ENCODE results near the gene BEAN1. TPM values are rescaled to one million over a fixed set of nuclear protein-coding genes. Genes with fewer than 3 reads are reported as not detected.

The BEAN1 gene
- total RNA-seq, 4 donors from 2014 or later = 0.23 to 0.50 TPM; not detected in 2

DNA sequence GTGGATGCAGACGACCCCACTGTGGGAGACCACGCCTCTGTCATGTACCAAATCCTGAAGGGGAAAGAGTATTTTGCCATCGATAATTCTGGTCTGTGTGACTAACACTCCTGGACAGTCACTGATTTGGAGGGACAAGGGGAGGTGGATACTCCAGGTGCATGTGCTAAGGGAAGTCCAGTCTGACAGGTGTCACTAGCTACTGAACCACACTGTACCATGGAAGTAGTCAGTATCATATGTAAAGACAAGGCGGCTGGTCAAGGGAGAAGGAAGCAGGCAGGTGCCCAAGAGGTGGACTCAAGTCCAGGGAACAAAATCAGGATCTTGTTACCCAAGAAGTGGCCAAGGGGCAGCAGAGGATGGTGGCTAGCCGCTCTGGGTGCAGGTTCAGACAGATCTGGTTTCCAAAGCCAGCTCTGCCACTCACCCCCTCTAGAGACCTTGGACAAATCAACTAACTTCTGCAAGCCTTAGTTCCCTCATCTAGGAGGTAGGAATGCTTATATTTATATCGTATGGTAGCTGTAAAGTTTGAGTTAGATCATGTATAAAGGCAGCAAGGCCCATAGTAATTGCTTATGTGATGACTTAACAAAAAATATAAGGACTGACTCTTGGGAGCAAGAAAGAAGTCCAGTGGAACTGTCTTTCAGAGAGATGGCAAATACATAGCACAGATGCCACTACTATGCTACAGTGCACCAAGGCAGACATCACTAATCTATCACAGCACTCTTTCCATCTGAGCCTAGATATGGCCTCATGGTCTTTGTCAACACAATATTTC is 38.5 kb upstream of the BEAN1 start:
- intact Hi-C loops (cut with DNase I) = no loop called here
- Histone ChIP-seq H3K4me1 (peaks cover 0 to 2% (median 2%) of the 10 kb centered on the region in 4 donors), H3K27ac (replicated peaks in 1 of 4) (no peak overlapping the region), H3K4me3 (no peak overlapping the region), H3K27me3 (no peaks in the 10 kb centered on the region), H3K9me3 (no peaks in the 10 kb centered on the region), H3K36me3 (peaks cover 0 to 70% (median 9%) of the 10 kb centered on the region in 4 donors)
- WGBS = 89% methylated on average over 6 of the region's 6 CpGs
- DNase-seq (ENCODE audit: extremely low spot score) = no peak
- TF ChIP-seq POLR2AphosphoS5 (IDR thresholded peaks at IDR 0.05) (no peak), POLR2A (IDR thresholded peaks at IDR 0.05; ENCODE audit: low read depth) (no peak), EP300 (IDR thresholded peaks at IDR 0.05) (no peak)
- TF ChIP-seq, protein P1, sequence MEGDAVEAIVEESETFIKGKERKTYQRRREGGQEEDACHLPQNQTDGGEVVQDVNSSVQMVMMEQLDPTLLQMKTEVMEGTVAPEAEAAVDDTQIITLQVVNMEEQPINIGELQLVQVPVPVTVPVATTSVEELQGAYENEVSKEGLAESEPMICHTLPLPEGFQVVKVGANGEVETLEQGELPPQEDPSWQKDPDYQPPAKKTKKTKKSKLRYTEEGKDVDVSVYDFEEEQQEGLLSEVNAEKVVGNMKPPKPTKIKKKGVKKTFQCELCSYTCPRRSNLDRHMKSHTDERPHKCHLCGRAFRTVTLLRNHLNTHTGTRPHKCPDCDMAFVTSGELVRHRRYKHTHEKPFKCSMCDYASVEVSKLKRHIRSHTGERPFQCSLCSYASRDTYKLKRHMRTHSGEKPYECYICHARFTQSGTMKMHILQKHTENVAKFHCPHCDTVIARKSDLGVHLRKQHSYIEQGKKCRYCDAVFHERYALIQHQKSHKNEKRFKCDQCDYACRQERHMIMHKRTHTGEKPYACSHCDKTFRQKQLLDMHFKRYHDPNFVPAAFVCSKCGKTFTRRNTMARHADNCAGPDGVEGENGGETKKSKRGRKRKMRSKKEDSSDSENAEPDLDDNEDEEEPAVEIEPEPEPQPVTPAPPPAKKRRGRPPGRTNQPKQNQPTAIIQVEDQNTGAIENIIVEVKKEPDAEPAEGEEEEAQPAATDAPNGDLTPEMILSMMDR (IDR thresholded peaks at IDR 0.05) = no peak

DNA sequence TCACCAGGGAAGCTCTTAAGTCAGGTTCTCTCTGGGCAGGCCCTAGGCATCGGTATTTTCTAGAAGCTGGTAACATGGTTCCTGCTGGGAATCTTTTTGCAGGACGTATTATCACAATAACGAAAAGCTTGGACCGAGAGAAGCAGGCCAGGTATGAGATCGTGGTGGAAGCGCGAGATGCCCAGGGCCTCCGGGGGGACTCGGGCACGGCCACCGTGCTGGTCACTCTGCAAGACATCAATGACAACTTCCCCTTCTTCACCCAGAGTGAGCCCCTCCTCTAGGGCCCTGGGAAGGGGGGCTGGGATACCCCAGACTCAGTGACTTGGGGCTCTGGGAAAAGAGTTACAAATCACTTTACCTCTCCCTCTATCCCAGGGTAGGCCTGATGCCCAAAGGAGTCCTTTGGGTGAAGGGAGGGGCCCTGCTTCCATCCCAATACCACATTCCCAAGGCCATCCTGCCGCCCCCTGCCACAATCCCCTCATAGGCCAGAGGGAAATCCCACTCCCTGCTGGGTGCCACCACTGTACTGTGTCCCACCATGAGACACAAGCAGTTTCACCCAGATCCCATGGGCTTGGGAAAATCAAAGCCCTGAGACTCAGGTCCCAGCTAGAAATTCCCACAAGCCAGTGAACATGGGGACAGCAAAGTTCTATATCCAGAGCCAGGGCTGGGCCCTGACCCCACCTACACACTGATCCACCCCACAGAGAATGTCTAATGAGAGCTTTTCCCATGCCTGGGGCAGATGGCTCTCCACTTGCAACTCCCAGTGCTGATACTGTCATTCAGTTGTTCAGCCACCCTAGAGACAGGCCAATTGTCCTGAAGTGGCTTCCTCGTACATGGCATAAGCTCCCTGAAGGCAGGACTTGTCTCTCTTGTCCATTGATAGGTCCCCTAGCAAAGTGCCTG is 37.6 kb upstream of the BEAN1 start:
- peaks cover 0 to 70% (median 9%) of the 10 kb centered on the region in 4 donors for H3K36me3 ChIP-seq
- no peak for DNase-seq (ENCODE audit: extremely low spot score)
- H3K4me1 ChIP-seq = no peaks in the 10 kb centered on the region
- TF ChIP-seq POLR2AphosphoS5 (IDR thresholded peaks at IDR 0.05) (no peak), POLR2A (IDR thresholded peaks at IDR 0.05; ENCODE audit: low read depth) (no peak), EP300 (IDR thresholded peaks at IDR 0.05) (no peak)
- TF ChIP-seq, protein P1 (IDR thresholded peaks at IDR 0.05) = no peak
- no peaks in the 10 kb centered on the region for H3K27me3 ChIP-seq
- intact Hi-C loops (cut with DNase I) = no loop called here
- WGBS = 96% methylated on average over 13 of the region's 13 CpGs
- no peaks in the 10 kb centered on the region for H3K9me3 ChIP-seq
- no peak overlapping the region for H3K4me3 ChIP-seq
- H3K27ac ChIP-seq (replicated peaks in 1 of 4) = no peak overlapping the region

DNA sequence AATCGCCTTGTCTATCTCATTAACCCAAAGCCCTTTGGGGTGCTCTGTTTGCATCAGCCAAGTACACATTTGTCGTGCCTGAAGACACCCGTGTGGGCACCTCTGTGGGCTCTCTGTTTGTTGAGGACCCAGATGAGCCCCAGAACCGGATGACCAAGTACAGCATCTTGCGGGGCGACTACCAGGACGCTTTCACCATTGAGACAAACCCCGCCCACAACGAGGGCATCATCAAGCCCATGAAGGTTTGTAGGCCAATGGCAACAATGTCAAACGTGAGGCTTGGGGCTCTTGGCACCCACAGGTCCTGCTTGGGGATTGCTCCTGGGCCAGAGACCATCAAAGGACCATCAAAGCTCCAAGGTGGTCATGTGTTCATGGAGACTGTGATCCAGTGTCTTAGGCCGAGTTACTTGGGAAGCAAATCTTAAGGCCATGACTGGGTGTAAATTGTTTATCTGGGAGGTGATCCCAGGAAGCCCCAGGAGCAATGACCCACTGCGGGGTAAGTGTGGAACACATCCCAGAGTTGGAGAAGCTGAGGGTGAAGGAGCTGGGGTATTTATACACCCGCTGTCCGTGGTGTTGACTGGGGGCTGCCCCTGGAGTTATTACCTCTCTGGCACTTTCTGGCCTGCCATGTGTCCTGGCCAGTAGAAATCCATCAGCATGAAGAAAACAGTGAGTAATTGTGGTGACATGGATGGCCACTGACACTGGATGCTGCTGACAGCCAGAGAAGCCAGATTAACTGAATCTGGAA is 36.6 kb upstream of the BEAN1 start:
- Histone ChIP-seq H3K9me3 (no peaks in the 10 kb centered on the region), H3K27ac (replicated peaks in 1 of 4) (no peak overlapping the region), H3K27me3 (no peaks in the 10 kb centered on the region), H3K36me3 (peaks cover 0 to 71% (median 9%) of the 10 kb centered on the region in 4 donors), H3K4me3 (no peak overlapping the region), H3K4me1 (no peaks in the 10 kb centered on the region)
- no peak for DNase-seq (ENCODE audit: extremely low spot score)
- TF ChIP-seq EP300 (IDR thresholded peaks at IDR 0.05) (no peak), POLR2A (IDR thresholded peaks at IDR 0.05; ENCODE audit: low read depth) (no peak), POLR2AphosphoS5 (IDR thresholded peaks at IDR 0.05) (no peak)
- TF ChIP-seq, protein P1 (IDR thresholded peaks at IDR 0.05) = no peak
- intact Hi-C loops (cut with DNase I) = no loop called here
- WGBS = 79% methylated on average over 8 of the region's 14 CpGs

DNA sequence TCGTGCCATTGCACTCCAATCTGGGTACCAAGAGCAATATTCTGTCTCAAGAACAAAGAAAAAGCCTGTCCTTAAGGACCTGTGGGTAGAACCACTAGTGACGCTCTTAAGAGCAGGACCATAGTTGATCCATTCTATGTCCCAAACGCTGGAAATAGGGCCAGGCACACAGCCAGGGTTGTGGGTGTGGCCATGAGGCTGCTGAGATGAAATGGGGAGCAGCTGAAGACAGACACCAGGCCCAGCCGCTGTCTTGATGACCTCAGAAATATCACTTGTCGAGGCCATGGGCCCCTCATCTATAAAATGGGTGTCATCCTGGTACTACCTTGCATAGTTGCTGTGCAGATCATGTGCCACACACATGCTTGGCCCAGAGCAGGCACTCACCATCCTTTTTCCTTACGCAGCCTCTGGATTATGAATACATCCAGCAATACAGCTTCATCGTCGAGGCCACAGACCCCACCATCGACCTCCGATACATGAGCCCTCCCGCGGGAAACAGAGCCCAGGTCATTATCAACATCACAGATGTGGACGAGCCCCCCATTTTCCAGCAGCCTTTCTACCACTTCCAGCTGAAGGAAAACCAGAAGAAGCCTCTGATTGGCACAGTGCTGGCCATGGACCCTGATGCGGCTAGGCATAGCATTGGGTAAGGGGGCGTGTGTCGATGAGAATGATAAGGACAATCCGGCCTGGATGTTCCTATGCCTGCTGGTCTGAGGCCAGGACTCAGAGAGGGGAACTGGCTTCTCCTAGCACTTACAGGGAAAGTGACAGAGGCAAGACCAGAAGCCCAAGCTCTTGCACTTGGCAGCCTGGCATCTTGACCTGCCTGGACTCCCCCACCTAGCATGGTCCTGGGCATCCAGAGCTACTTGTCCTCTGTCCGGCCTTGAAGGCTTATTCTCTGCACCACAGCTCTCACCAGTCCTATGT is 35.1 kb upstream of the BEAN1 start:
- WGBS = 81% methylated on average over 15 of the region's 18 CpGs
- Histone ChIP-seq H3K4me3 (no peak overlapping the region), H3K4me1 (no peaks in the 10 kb centered on the region), H3K27ac (replicated peaks in 1 of 4) (no peak overlapping the region), H3K27me3 (no peaks in the 10 kb centered on the region), H3K9me3 (no peaks in the 10 kb centered on the region), H3K36me3 (peaks cover 0 to 79% (median 9%) of the 10 kb centered on the region in 4 donors)
- intact Hi-C loops (cut with DNase I) = no loop called here
- peak in 1 of 2 donors; percentile 5 for TF ChIP-seq POLR2AphosphoS5 (IDR thresholded peaks at IDR 0.05)
- no peak for TF ChIP-seq POLR2A (IDR thresholded peaks at IDR 0.05; ENCODE audit: low read depth)
- DNase-seq (ENCODE audit: extremely low spot score) = no peak
